ENCODE measurements around the gene NUAK1.

Gene NUAK1

GRCh38 chr12:106146987-106147386, 8.2 kb upstream of the NUAK1 start:
- Histone ChIP-seq H3K27ac (replicated peaks) (no peak overlapping the region), H3K4me3 (replicated peaks; ENCODE audit: insufficient read depth, low read length) (no peak overlapping the region), H3K27me3 (ENCODE audit: insufficient read depth, poor library complexity, severe bottlenecking) (peaks cover 17% of the 10 kb centered on the region)
- DNase-seq (ENCODE audit: low read depth in 1 of 2, low spot score in 1 of 2) = no peak
- TF ChIP-seq GABPA (IDR thresholded peaks at IDR 0.05; ENCODE audit: low read depth) (no peak), POLR2AphosphoS5 (IDR thresholded peaks at IDR 0.05; ENCODE audit: low read depth) (no peak), SPI1 (IDR thresholded peaks at IDR 0.05; ENCODE audit: borderline replicate concordance, low read depth) (no peak), REST (IDR thresholded peaks at IDR 0.05; ENCODE audit: insufficient replicate concordance, low read depth) (no peak)
- TF ChIP-seq, protein P1, sequence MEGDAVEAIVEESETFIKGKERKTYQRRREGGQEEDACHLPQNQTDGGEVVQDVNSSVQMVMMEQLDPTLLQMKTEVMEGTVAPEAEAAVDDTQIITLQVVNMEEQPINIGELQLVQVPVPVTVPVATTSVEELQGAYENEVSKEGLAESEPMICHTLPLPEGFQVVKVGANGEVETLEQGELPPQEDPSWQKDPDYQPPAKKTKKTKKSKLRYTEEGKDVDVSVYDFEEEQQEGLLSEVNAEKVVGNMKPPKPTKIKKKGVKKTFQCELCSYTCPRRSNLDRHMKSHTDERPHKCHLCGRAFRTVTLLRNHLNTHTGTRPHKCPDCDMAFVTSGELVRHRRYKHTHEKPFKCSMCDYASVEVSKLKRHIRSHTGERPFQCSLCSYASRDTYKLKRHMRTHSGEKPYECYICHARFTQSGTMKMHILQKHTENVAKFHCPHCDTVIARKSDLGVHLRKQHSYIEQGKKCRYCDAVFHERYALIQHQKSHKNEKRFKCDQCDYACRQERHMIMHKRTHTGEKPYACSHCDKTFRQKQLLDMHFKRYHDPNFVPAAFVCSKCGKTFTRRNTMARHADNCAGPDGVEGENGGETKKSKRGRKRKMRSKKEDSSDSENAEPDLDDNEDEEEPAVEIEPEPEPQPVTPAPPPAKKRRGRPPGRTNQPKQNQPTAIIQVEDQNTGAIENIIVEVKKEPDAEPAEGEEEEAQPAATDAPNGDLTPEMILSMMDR (IDR thresholded peaks at IDR 0.05; ENCODE audit: insufficient read depth, low read length) = no peak

- no peak for TF ChIP-seq SPI1 (IDR thresholded peaks at IDR 0.05; ENCODE audit: borderline replicate concordance, low read depth)
- no peak for TF ChIP-seq REST (IDR thresholded peaks at IDR 0.05; ENCODE audit: insufficient replicate concordance, low read depth)
- TF ChIP-seq POLR2AphosphoS5 (IDR thresholded peaks at IDR 0.05; ENCODE audit: low read depth) = no peak
- TF ChIP-seq GABPA (IDR thresholded peaks at IDR 0.05; ENCODE audit: low read depth) = no peak
- Histone ChIP-seq H3K4me3 (replicated peaks; ENCODE audit: insufficient read depth, low read length) (no peak overlapping the region), H3K27me3 (ENCODE audit: insufficient read depth, poor library complexity, severe bottlenecking) (peaks cover 21% of the 10 kb centered on the region), H3K27ac (replicated peaks) (no peak overlapping the region)
- no peak for DNase-seq (ENCODE audit: low read depth in 1 of 2, low spot score in 1 of 2)
Measured at GRCh38 chr12:106145539-106146447, 7.0 kb upstream of the NUAK1 start.

GRCh38 chr12:106144847-106145246, 6.1 kb upstream of the NUAK1 start:
- H3K27ac ChIP-seq (replicated peaks) = no peak overlapping the region
- no peak overlapping the region for H3K4me3 ChIP-seq (replicated peaks; ENCODE audit: insufficient read depth, low read length)
- no peak for DNase-seq (ENCODE audit: low read depth in 1 of 2, low spot score in 1 of 2)
- H3K27me3 ChIP-seq (ENCODE audit: insufficient read depth, poor library complexity, severe bottlenecking) = peaks cover 30% of the 10 kb centered on the region
- TF ChIP-seq SPI1 (IDR thresholded peaks at IDR 0.05; ENCODE audit: borderline replicate concordance, low read depth) = no peak
- TF ChIP-seq REST (IDR thresholded peaks at IDR 0.05; ENCODE audit: insufficient replicate concordance, low read depth) = no peak
- TF ChIP-seq, protein P1 (IDR thresholded peaks at IDR 0.05; ENCODE audit: insufficient read depth, low read length) = no peak
- no peak for TF ChIP-seq POLR2AphosphoS5 (IDR thresholded peaks at IDR 0.05; ENCODE audit: low read depth)
- TF ChIP-seq GABPA (IDR thresholded peaks at IDR 0.05; ENCODE audit: low read depth) = no peak
